Measurements from ENCODE around the gene USP2.

The USP2 gene

DNA sequence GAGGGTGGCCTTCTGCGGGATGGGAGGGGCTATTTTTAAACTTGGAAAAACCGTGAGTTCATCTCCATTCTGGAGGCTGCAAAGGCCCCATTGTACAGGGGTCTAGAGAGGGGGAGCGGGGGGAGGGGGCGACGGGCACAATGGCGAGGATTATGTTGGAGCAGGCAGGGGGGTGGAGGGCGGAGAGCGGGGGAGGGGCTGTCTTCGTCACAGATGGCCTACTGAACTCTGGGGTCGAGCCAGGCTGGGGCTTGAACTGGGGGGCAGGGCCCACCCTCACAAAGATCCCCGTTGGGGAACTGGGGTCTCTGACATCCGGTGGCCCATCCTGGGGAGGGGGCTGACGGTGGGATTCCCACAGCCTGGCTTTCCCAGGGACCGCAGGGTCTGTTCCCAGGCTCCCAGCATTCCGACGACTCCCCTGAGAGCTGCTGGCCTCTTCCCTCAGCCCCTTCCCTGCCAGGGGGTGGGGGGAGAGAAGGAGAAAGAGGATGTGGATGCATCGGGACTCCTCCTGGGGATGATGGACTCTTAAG is 61.2 kb downstream of the USP2 start:
- no peak for FAIRE-seq

- FAIRE-seq: no peak
Measured at GRCh38 chr11:119319700-119320239, 61.7 kb downstream of the USP2 start.

GRCh38 chr11:119319136-119319699 is 62.3 kb downstream of the USP2 start:
- no peak for FAIRE-seq

GRCh38 chr11:119318240-119319135 is 63.0 kb downstream of the USP2 start:
- FAIRE-seq: no peak

DNA sequence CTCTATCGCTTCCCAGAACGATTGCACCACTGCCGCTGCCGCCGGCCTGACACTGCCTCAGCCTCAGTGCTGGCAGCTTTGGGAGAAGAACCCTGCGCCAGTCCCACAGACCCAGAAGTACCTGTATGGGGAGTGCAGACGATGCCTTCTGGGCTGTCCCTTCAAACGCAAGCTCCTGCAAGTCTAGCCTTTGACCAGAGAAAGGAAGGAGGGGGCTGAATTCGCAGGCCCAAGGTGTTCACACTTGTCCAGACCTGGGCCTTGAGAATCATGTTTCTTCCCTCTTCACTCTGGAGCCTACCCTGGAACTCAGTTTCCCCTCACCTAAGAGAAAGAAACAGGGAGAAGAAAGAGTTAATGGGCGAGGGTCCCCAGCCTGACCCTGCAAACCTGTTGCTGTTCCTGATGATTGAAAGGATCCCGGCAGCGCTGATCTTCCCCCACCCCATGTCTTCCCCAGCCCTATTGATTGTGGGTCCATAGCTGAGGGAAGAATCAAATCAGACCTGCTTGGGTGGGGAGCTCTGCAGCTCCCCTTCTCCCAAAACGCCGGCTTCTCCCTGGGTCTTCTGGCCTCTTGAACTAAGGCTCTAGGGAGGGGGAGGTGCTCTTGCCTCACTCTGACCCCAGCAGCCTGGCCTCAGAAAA is 63.8 kb downstream of the USP2 start:
- FAIRE-seq: no peak

GRCh38 chr11:119316729-119317591 is 64.5 kb downstream of the USP2 start, which contains the start of gene MCAM:
Gene MCAM, minus strand, starts transcription at chr11:119317130. Its CDS starts 29 bp downstream, at chr11:119317101.
- FAIRE-seq: no peak

DNA sequence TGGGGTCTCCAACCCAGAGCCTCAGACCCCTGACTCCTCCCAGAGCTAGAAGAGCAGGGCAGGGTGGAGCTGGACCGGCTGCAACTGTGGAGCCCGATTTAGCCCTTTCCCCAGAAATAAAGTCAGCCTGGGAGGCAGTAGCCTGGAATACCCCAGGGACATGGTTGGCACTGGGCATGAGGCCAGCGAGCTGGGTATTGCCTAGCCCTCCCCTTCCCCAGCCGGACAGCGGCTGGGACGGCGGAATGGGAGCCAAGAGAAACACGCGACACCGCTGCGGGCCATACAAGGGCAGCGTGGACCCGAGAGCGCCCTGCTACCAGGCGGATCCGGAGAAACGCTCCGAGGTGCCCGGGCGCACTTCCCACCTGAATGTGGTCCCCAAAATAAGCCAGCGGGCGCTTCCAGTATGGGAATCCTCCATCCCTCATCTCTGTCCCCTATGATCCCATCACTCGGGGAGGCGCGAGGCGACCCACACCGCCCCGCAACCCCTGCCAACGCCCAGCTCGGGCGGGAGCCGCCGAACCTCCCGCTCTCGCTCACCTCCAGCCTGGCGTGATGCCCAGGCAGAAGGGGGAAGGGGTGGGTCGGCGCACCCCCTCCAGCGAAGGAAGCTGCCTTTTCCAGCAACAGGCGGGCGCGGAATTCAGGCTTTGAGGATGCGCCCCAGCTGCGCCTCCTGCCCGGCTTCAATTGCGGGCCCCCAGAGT is 65.3 kb downstream of the USP2 start:
- FAIRE-seq: no peak

- no peak for FAIRE-seq
Measured at GRCh38 chr11:119315131-119316015, 66.1 kb downstream of the USP2 start.

- FAIRE-seq: no peak
Measured at GRCh38 chr11:119314726-119315125, 66.8 kb downstream of the USP2 start.

DNA sequence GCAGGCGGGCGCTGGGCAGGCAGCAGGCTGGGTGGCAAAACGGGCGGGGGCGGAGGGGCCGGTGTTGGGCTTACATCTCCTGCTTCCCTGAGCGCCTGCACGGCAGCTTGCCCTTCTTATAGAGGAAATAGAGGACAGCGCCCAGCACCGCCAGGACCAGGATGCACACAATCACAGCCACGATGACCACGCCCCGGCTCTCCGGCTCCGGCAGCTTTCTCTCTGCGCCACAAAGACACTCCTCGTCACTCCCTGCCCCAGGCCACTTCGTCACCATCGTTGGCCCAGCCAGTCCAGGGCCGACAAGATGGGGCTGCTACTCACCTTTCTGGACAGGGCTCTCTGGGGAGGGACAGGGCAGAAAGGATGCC is 70.8 kb downstream of the USP2 start:
- no peak for FAIRE-seq

DNA sequence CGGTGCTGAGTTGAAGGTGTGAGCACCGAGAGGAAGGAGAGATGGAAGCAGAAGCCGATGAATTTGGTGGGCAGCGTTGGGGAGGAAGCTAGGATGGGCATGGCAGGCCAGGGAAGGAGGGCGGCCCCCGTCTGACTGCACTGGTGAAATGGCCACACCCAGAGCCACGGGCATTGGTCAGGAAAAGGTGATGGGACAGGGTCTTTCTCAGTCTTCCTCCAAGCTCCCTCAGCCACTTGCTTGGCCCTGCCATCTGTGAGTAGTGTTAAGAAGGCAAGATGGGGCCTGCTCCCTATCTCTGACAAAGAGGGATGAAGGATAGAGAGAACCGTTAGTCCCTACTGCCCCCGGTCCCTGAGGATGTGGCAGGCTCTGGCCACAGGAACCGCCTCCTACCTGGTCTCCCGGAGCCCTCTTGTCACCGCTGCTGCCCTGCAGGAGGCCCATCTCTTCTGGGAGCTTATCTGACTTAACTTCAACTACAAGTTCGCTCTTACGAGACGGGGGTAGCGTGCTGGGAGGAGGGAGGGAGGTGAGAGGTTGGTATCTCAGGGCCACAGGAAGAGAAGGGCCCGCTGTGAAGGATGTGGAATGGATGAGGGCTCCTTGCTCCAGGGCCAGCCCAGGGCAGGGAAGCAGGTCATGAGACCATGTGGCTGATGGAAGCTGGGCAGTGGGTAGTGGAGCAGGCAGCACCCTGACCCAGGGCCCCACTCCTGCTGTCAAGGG is 71.4 kb downstream of the USP2 start:
- FAIRE-seq: no peak

- no peak for FAIRE-seq
Measured at GRCh38 chr11:119309411-119309810, 72.1 kb downstream of the USP2 start.

DNA sequence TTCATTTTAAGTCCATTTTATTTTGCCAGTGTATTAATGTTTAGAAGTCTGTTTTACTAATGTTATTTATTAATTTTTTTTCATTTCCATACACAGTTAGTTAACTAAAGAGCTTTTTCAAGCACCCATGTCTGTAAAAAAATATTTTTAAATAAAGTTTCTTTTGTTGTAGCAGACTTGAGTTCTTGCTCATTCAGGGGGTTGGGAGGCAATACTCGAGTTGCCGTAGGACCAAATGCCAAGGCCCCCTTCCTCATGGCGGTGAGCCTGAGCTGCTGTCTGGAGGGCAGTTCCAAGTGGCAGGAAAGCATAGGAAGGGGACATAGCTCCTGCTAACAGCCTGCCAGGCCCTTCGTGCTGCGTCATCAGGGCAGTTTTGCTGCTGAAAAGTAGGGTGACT is 73.5 kb downstream of the USP2 start:
- FAIRE-seq: no peak

DNA sequence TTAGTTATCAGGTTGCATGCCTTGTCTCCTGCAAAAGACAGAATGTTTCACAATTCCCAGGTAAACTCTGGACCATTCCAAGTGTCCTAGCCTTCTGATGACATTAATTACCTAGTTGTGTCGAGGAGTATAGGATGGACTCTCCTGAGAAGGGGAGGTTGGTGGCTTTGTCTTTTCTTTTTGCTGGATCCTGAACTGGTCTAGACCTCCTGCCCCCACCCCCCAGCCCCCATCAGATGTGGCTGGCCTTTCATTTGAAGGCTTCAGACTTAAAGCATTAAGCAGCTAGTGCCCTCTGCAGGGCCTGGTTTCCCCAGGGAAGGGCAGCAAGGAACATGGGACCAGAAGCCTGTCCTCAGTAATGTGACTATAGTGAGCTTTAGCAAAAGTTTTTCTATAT is 74.3 kb downstream of the USP2 start:
- FAIRE-seq: no peak

DNA sequence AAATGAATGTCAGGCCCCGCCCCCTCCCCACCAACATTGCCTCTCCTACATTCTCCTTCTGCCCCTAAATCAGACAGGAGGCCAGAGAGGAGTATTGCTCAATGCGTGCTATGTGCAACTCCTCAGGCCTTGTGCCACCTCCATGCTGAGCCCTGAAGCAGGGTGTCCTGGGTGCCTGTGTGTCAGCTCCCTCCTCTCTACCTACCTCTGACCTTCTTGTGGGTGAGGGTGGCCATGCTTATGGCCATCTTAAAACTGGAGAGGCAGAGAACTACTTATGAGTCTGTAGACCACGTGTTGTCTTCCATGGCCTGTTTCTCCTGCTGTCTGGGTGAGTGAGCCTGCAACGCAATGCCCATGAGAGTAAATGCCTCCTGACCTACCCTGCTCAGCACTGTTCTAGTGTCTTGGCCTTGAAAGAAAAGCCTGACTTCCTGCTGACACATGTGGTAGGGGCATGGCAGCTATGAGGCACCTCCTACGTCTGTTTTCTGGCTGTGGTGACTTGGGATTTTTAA is 75.1 kb downstream of the USP2 start:
- FAIRE-seq: no peak

GRCh38 chr11:119305556-119306372 is 75.7 kb downstream of the USP2 start:
- no peak for FAIRE-seq
